Cardiac muscle cell (in vitro differentiated cells and primary cell): Measurements from ENCODE around the gene SMO. TPM values are rescaled to one million over a fixed set of nuclear protein-coding genes. Genes with fewer than 3 reads are reported as not detected.

Experiments
- DNase-seq, 2 donors: peaks; one replicate each; pipeline versions ENCODE4 v3.0.0 to v3.0.0-alpha.2; 2010 to 2017; ENCODE audit warnings: low read depth in 1 of 2, low spot score in 1 of 2
- H3K27ac ChIP-seq: fragments of 200-600 bp; sonication (generic); 2 replicates; pipeline ENCODE4 v1.5.1; 2016
- H3K27me3 ChIP-seq: fragments of 200-600 bp; sonication (generic); 2 replicates; pipeline ENCODE4 v1.6.0; 2016; ENCODE audit warnings: control low read depth
- H3K36me3 ChIP-seq: fragments of 200-600 bp; sonication (generic); 2 replicates; pipeline ENCODE4 v1.5.1; 2016; ENCODE audit warnings: control low read depth
- H3K4me1 ChIP-seq: fragments of 200-600 bp; sonication (generic); 2 replicates; pipeline ENCODE4 v1.8.1; 2017; ENCODE audit warnings: low read depth, mild to moderate bottlenecking, mixed run types
- H3K4me3 ChIP-seq: fragments of 200-600 bp; sonication (generic); 2 replicates; pipeline ENCODE4 v1.5.1; 2016; ENCODE audit warnings: mild to moderate bottlenecking
- H3K9me3 ChIP-seq: fragments of 200-600 bp; sonication (generic); 2 replicates; pipeline ENCODE4 v1.5.1; 2017; ENCODE audit warnings: low read depth, mild to moderate bottlenecking, control low read depth
- polyA plus RNA-seq: library from polyadenylated mRNA; unstranded; fragments of >200 nt; fragmentation: Nextera tagmentation; extraction: Ambion mirVana; gene quantifications from 2 replicates; pipeline ENCODE4 v1.2.1, GENCODE V29; 2016
- total RNA-seq: library from RNA; depleted of rRNA; stranded (reverse); fragments of >200 nt; gene quantifications from 2 replicates; pipeline ENCODE4 v1.2.3, GENCODE V29; 2016
- TF ChIP-seq, protein P1 (sequence below): IDR thresholded peaks from 2 replicates; pipeline ENCODE4 v1.5.1; 2012; ENCODE audit warnings: low read depth, mild to moderate bottlenecking, low read length

Gene SMO
- total and polyA plus RNA-seq, 2 experiments from 2014 or later: 35.0 to 82.9 TPM

DNA sequence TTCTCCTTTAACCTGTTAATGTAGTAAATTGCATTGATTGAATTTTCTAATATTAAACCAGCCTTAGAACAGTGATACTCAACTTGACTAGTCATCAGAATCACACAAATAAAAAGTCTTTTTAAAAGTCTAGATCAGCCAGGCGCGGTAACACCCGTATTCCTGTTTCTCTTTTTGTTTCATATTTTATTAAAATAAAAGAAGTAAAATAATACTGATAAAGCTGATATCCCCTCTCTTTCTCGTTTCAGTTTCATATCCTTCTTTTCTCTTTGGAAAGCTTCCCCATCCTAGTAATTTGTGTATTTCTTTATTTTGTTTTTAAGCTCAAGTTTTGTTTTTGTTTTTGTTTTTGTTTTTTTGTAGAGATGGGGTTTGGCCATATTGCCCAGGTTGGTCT, 9.3 kb downstream of the SMO start:
- no peaks in the 10 kb centered on the region for H3K4me1 ChIP-seq
- H3K4me3 ChIP-seq: no peak overlapping the region
- TF ChIP-seq, protein P1, sequence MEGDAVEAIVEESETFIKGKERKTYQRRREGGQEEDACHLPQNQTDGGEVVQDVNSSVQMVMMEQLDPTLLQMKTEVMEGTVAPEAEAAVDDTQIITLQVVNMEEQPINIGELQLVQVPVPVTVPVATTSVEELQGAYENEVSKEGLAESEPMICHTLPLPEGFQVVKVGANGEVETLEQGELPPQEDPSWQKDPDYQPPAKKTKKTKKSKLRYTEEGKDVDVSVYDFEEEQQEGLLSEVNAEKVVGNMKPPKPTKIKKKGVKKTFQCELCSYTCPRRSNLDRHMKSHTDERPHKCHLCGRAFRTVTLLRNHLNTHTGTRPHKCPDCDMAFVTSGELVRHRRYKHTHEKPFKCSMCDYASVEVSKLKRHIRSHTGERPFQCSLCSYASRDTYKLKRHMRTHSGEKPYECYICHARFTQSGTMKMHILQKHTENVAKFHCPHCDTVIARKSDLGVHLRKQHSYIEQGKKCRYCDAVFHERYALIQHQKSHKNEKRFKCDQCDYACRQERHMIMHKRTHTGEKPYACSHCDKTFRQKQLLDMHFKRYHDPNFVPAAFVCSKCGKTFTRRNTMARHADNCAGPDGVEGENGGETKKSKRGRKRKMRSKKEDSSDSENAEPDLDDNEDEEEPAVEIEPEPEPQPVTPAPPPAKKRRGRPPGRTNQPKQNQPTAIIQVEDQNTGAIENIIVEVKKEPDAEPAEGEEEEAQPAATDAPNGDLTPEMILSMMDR: no peak
- H3K9me3 ChIP-seq: no peaks in the 10 kb centered on the region
- H3K36me3 ChIP-seq: peaks cover 3% of the 10 kb centered on the region
- no peak for DNase-seq
- H3K27ac ChIP-seq: no peak overlapping the region
- no peaks in the 10 kb centered on the region for H3K27me3 ChIP-seq

DNA sequence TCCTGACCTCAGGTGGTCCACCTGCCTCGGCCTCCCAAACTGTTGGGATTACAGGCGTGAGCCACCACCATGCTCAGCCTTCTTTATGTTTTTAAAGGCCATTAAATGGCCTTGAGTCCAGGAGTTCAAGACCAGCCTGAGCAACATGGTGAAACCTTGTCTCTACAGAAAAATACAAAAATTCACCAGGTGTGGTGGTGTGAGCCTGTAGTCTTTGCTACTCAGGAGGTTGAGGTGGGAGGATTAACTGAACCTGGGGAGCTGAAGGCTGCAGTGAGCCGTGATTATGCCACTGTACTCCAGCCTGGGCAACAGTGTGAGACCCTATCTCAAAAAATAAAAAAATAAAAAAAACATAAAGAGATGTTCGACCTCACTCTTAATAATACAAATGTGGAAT, 11.0 kb downstream of the SMO start:
- H3K4me3 ChIP-seq: no peak overlapping the region
- H3K4me1 ChIP-seq: no peaks in the 10 kb centered on the region
- no peak for DNase-seq
- H3K9me3 ChIP-seq: no peaks in the 10 kb centered on the region
- H3K36me3 ChIP-seq: peaks cover 6% of the 10 kb centered on the region
- H3K27me3 ChIP-seq: no peaks in the 10 kb centered on the region
- TF ChIP-seq, protein P1: no peak
- no peak overlapping the region for H3K27ac ChIP-seq

DNA sequence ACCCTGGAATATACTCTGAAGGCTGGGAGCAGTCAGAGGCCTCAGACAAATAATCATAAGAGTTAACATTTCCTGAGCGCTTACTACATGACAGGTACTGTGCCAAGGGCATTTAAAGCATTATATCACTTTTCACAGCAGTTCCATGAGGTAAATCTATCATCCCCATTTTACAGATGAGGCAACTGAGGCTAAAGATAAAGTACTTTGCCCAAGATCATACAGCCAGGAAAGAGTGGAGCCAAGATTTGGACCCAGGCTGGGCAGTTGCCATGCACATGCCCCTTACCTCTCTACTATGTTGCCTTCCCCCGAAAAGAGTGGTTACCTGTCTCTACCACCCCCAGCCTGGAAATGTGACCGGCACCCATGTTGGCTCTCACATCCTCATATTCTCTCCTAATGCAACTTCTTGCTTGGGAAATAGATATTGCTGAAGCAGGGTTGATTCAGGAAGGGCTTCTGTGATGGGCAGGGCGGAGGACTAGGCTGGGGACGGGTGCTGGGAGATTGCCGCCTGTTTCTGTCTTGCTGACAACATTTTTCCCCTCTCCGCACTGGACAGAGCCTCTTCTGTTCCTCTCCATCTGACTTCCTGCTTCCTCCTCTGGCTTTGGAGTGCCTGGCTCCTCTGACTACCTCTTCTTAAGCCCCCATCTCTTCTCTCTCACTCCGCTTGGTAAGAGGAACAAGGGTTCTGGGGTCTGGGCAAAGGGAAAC, 13.8 kb downstream of the SMO start:
- Histone ChIP-seq H3K9me3 (no peaks in the 10 kb centered on the region), H3K36me3 (peaks cover 14% of the 10 kb centered on the region), H3K27me3 (no peaks in the 10 kb centered on the region), H3K4me3 (no peak overlapping the region), H3K4me1 (no peaks in the 10 kb centered on the region), H3K27ac (no peak overlapping the region)
- TF ChIP-seq, protein P1: no peak
- no peak for DNase-seq

DNA sequence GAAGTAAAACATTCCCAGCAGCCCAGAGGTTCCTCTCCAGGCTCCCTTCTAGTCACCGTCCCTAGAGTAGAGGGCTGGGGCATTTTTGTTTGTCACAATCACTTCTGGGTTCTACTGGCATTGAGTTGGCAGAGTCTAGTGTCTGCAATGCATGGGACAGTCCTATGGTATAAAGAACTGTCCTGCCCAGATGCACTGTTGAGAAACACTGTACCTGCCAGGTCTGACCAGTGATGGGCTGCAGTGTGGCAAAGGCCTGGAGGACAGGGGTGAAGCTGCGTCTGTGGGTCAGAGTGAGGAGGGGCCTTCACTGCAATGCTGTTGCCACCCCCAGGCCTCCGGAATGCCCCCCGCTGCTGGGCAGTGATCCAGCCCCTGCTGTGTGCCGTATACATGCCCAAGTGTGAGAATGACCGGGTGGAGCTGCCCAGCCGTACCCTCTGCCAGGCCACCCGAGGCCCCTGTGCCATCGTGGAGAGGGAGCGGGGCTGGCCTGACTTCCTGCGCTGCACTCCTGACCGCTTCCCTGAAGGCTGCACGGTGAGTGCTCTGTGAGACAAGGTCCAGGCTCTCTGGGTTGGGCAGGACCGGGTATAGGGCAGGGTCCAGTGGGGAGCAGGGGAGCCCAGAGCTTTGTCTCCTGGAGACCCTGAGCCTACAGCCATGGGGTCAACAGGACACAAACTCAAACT, 14.8 kb downstream of the SMO start:
- Histone ChIP-seq H3K36me3 (peaks cover 20% of the 10 kb centered on the region), H3K27me3 (no peaks in the 10 kb centered on the region)
- DNase-seq: no peak

DNA sequence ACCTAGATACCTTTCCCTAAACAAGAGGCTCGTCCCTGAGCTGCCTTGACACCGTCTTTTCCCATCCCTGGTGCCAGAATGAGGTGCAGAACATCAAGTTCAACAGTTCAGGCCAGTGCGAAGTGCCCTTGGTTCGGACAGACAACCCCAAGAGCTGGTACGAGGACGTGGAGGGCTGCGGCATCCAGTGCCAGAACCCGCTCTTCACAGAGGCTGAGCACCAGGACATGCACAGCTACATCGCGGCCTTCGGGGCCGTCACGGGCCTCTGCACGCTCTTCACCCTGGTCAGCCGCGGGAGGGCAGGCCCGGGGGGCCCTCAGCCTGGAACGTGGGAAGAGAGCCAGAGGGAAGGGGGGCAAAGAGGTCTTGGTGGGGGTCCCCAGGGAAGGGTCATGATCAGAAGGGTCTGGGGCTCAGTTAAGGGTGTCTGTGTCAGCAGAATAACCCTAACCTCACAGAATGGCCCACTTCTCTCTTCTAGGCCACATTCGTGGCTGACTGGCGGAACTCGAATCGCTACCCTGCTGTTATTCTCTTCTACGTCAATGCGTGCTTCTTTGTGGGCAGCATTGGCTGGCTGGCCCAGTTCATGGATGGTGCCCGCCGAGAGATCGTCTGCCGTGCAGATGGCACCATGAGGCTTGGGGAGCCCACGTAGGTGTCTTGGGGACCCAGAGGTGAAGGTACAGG, 16.8 kb downstream of the SMO start:
- peaks cover 29% of the 10 kb centered on the region for H3K36me3 ChIP-seq
- TF ChIP-seq, protein P1: no peak
- no peak overlapping the region for H3K4me3 ChIP-seq
- H3K27ac ChIP-seq: no peak overlapping the region
- DNase-seq: no peak
- no peaks in the 10 kb centered on the region for H3K4me1 ChIP-seq
- no peaks in the 10 kb centered on the region for H3K27me3 ChIP-seq
- H3K9me3 ChIP-seq: no peaks in the 10 kb centered on the region

More for the DNA sequence above, 14.8 kb downstream of the SMO start:
- Histone ChIP-seq H3K9me3 (no peaks in the 10 kb centered on the region), H3K4me1 (no peaks in the 10 kb centered on the region), H3K27ac (no peak overlapping the region), H3K4me3 (no peak overlapping the region)
- TF ChIP-seq, protein P1: no peak
